CD4-positive, alpha-beta T cell treated with Interleukin-17A for 1 hour (primary cell): Measurements from ENCODE around the gene SH3GL2.

Experiments used
- DNase-seq: peaks from one replicate; pipeline ENCODE4 v3.0.0-alpha.2; 2020

Gene SH3GL2

DNA sequence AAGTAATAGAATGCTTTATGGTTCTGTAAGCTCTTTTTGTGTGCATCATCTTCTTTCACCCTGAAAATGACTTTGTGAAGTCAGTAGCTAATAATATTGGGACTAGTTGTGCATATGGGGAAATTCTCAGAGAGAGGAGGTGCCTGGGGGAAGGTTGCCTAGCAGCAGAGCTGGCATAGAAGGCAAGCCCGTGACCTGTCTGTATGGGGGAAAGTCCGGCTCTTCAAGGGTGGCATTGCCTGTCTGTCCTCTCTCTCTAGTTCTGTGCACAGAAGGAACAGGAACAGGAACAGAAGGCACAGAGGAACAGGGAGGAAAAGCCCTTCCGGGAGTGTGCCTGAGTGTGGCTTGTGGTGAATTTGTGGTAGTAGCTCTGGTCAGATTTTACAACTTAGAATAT is 33.1 kb downstream of the SH3GL2 start:
- DNase-seq = no peak

DNA sequence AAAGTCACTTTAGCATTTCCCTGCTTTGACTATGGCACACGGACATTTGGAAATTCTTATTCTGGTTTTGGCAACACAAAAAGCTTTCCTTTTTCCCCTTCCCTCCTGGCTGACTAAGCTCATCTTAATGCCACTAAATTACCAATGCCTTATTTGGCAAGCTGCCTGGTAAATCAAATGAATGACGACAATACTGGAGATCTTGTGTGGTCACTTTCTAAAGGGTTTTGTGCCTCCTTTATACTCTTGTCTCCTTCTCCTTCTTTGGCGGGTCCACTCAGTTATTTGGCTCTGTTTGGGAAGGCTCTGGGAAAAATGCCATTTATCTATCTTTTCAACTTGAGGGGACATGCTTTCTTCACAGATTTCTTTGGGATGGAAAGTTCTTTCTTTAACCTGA is 34.9 kb downstream of the SH3GL2 start:
- DNase-seq = no peak

DNA sequence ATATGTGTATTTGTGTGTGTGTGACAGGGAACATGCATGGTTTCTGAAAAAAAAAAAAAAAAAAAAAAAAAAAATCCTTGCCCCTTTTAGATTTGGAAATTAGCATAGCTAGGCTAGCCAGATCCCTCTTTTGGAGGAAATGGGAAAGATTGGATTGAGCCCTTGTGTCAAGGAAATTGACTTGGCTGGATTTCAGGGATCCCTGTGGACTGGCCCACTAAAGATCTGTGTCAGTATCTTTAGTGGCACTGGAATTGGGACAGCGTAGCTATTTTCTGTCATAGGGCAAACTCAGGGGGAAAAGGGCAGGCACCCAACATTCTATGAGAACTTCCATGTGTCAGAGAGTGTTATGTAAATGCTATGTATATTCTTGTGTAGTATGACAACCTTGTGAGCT is 35.4 kb downstream of the SH3GL2 start:
- DNase-seq = no peak

GRCh38 chr9:17614903-17615302 is 36.0 kb downstream of the SH3GL2 start:
- DNase-seq = no peak

DNA sequence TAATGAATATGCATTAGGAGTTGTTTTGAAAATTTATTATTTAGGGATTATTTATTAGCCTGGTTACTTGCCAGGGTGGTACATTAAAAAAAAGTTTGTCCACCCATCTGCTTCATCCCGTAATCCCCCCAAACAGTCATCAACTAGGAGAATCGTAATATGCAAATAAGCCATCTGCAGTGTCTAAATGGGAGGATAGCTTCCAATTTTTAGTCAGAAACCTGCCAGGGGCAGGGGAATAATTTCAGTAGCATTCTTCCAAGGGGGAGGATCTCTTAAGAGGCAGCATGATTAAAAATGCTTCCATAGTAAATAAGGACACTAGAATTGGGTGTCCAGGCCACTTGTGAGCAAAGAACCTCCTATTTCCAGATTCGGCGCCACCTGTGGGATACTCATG is 43.3 kb downstream of the SH3GL2 start:
- DNase-seq = no peak

DNA sequence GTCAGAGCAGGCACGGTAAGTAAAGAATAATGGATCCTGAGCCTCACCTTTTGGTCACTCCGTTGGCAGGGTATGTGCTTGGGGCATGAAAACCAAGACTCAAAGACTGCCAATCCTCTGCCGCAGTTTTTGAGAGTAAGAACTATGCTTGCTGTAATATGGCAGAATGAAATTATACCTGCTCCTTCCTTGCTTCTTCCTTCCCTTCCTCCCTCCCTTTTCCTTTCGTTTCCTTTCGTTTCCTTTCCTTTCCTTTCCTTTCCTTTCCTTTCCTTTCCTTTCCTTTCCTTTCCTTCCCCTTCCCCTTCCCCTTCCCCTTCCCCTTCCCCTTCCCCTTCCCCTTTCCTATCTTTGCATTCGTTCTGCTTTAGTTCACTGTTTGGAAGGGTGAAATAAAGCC is 43.9 kb downstream of the SH3GL2 start:
- no peak for DNase-seq

GRCh38 chr9:17623965-17624364 is 45.1 kb downstream of the SH3GL2 start:
- DNase-seq = no peak

DNA sequence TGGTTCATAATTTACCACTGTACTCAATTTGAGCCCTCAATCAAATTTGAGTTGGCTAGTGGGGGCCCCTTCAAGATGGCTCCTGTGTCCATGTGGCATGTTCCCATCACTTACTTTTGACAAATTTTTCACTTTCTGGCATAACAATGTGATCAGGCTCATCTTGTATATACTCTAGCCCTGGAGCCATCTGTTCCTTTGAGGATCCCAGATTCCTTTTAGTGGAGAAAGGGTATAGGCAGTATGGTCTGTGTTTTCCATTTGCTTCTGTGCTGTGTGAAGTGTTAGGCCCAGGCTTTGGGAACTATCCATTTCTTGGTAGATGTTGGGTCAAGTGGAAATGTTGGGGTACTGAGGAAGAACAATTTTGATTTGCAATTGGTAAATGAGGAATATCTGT is 45.7 kb downstream of the SH3GL2 start:
- no peak for DNase-seq

DNA sequence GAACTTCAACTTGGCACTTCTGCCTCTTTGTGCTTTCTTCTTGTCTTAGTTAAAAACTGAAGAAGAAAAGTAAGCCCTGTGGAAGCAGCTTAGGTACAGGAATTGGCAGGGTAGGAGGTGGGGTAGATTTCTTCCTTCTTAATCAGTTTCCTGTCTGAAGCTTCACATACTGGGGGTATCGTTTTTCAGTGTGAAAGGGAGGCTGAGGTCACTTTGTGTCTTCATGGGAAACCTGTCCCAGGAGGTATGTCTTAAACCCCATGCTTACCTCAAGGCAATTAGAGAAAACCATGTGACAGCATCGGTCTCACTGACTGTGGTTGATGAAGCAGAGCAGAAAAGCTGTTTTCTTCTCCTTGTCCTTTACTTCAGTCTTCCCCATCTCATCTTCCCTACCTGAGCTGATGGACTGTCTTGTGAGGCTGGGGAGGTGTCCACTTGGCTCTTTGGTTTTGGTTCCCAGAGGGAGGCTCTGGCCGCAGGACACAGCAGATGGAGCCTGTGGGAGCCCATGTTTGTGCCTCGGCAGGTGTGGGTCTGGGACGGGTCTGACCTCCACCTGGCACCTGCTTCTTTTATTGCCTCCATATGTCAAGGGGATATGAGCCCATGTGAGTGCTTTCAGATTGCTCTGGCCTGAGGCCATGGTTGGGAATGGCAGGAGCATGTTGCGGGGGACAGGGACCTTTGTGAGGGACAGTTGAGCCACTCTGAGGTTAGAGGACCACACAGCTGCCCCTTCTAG is 47.0 kb downstream of the SH3GL2 start:
- DNase-seq = no peak

- no peak for DNase-seq
These were observed 48.8 kb downstream of the SH3GL2 start for GRCh38 chr9:17627641-17628040.

- DNase-seq = no peak
These were observed 49.8 kb downstream of the SH3GL2 start for GRCh38 chr9:17628624-17629023.

DNA sequence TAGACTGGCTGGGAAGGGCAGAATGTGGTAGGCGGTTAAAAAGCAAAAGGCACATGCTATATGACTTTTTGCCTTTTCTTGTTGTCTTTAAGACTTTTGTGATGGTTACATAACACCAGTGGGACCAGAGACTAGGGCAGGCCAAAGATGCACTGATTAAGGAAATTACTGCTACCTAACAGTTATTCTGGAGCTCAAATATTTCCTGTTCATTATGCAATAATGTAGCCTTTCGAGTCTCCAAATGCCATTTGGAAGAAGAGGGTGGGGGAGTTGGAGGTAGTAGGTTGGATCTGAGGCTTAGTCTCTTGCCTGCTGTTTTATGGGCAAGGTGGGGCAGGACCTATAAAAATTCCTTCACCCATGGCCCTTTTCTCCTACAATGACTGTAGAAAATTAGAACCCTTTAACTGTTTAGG is 51.7 kb downstream of the SH3GL2 start:
- DNase-seq = no peak

DNA sequence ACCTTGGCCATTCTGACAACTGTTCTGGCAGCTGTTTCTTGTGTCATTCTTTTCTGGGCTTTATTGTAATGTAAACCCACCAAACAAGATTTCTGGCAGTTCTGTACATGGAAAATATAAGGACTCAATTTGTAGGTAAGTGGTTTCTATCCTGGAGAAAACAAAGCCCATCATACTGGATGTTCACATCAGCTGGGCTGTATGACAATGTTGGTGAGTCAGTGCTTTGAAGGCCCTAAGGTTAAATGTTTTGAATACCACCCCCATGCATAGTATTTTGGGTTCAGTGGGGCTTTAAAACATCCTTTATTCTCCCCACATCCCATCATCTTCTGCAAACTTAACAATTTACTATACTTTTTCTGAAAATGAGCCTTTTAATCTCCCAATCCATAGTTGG is 52.5 kb downstream of the SH3GL2 start:
- DNase-seq = no peak

- DNase-seq = no peak
These were observed 54.1 kb downstream of the SH3GL2 start for GRCh38 chr9:17632994-17633393.

GRCh38 chr9:17635115-17635890 is 56.4 kb downstream of the SH3GL2 start:
- no peak for DNase-seq

DNA sequence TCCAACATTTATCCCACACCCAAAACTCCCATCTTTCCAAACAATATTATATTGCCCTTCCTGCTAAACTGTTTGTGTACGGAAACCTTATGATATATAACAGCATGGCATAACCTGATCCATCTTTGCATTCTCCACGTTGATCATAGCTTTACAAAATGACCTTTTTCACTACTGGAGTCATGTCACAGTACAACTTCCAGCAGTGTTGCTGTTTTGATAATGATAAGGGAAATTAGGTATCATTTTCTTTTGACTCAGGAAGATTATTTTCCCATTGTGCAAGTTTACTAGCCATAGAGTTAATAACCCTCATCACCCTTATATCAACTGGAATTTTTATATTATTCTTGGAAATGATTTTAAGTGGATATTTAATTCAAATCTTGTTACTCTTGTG is 57.5 kb downstream of the SH3GL2 start:
- no peak for DNase-seq

DNA sequence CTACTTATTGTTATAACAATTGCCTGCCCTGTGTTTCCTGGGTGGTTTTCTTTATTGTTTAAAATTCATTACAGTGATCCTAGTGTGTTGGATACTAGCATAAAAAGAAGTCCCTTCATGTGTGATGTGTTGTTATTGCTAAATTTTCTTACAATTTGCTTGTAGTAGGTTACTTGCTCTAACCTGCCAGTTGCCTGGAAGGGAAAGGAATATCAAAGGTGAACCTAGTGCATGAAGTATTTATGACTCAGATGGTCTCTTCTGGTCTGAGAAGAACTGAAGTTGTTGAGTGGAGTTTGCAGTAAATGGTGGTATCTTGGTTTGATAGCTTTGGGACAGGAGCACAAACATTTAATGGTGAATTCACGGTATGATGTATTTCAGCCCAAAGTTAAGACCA is 58.0 kb downstream of the SH3GL2 start:
- DNase-seq = no peak

DNA sequence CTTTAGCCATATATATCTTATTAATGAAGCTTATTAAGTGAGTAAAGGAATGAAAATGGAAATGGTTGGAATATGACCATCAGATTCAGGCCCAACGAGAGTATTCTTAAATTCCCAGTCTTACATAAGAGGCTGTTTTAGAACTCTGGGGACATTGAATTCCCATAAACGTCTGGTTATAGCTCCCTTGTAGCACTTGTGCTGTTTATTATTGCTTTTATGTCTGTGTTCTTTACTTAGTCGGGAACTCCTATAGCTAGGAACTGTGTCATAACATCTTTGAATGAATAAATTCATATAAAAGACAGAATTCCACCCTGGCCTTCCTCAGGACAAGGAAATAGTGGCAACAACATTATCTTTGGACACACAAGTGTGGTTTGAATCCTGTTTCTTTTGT is 58.4 kb downstream of the SH3GL2 start:
- no peak for DNase-seq

- no peak for DNase-seq
These were observed 69.7 kb downstream of the SH3GL2 start for GRCh38 chr9:17648516-17648915.

GRCh38 chr9:17651725-17652124 is 72.9 kb downstream of the SH3GL2 start:
- DNase-seq = no peak

DNA sequence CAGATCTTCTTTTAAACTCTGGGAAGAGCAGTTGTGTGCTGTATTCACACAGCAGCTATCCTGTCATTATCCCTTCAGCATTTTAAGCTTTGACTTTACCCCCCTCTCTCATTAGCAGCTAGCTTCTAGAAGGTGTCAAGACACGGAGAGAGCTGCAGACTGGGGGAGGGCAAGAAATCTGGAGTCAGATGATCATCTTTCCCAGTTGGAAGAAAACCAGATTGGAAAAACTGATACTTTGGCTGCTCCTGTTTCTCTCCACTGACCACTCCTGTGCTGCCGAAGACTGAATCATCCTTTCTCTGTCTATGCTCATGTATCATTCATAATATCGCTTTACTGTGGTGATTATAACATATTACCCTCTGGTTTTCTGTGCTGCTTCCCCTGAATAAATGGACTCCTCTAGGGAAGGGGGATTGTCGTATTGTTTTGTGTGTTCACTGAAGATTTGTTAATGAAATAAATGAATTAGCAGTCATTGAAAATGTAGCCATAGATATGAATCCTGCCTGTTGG is 75.1 kb downstream of the SH3GL2 start:
- no peak for DNase-seq

- DNase-seq = no peak
These were observed 78.0 kb downstream of the SH3GL2 start for GRCh38 chr9:17656889-17657288.

- DNase-seq = no peak
These were observed 79.4 kb downstream of the SH3GL2 start for GRCh38 chr9:17658237-17658636.

DNA sequence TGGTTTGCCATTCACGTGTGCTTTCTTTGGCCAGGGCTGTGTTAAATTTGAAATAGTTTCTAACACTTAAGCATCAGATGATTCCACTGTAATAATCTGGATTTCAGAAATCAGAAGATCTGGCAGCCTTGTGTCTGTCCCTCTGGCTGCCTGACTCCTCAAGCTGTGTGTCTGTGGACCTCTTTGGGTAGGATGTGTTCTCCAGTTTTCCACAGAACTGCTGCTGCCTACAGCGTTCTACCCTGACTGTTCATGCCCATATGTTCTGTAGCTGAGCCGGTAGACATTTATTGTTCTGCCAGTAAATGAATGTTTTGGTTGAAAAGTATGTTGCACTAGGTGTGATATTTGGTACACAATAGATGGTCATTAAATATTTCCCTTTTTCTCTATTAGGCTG is 81.3 kb downstream of the SH3GL2 start:
- no peak for DNase-seq
